ENCODE results near the gene CSH2. TPM values are rescaled to one million over a fixed set of nuclear protein-coding genes. Genes with fewer than 3 reads are reported as not detected.

Gene CSH2
- total RNA-seq, 6 experiments from 2014 or later = not detected

DNA sequence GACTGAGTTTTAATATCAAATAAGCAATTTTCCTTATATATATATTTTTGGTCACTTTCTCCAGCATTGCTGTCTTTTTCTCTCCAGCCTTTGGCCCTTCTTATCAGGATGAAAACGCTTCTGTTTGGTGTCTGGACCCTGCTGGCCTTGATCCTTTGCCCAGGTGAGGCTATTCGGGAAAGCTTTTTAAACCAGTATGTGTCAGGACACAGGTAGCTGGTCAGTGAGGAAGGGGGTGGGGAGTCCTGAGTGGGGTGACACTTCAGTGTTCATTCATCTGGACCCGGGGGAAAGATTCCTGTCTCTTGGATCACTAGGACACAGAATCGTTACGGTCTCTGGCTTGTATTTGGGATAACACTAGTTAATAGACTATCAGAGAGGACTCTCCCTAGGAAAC is 18.8 kb downstream of the CSH2 start:
- H3K4me3 Mint-ChIP-seq = no peak overlapping the region
- no peaks in the 10 kb centered on the region for H3K36me3 Mint-ChIP-seq (ENCODE audit: low read depth)
- no peaks in the 10 kb centered on the region for H3K4me1 Mint-ChIP-seq (ENCODE audit: low read depth)
- TF ChIP-seq, protein P1, sequence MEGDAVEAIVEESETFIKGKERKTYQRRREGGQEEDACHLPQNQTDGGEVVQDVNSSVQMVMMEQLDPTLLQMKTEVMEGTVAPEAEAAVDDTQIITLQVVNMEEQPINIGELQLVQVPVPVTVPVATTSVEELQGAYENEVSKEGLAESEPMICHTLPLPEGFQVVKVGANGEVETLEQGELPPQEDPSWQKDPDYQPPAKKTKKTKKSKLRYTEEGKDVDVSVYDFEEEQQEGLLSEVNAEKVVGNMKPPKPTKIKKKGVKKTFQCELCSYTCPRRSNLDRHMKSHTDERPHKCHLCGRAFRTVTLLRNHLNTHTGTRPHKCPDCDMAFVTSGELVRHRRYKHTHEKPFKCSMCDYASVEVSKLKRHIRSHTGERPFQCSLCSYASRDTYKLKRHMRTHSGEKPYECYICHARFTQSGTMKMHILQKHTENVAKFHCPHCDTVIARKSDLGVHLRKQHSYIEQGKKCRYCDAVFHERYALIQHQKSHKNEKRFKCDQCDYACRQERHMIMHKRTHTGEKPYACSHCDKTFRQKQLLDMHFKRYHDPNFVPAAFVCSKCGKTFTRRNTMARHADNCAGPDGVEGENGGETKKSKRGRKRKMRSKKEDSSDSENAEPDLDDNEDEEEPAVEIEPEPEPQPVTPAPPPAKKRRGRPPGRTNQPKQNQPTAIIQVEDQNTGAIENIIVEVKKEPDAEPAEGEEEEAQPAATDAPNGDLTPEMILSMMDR (IDR thresholded peaks at IDR 0.05) = no peak
- no peaks in the 10 kb centered on the region for H3K9me3 Mint-ChIP-seq
- peaks cover 27% of the 10 kb centered on the region for H3K27me3 Mint-ChIP-seq (ENCODE audit: insufficient read depth)
- no peak for DNase-seq
- H3K27ac Mint-ChIP-seq = no peak overlapping the region

GRCh38 chr17:63853260-63853659 is 20.2 kb downstream of the CSH2 start:
- Mint-ChIP-seq H3K4me3 (no peak overlapping the region), H3K36me3 (ENCODE audit: low read depth) (peaks cover 1% of the 10 kb centered on the region; the same call in 1 of the 2 replicates), H3K27ac (no peak overlapping the region), H3K9me3 (peaks cover 5% of the 10 kb centered on the region), H3K27me3 (ENCODE audit: insufficient read depth) (peaks cover 28% of the 10 kb centered on the region), H3K4me1 (ENCODE audit: low read depth) (peaks cover 5% of the 10 kb centered on the region)
- no peak for DNase-seq
- TF ChIP-seq, protein P1 (IDR thresholded peaks at IDR 0.05) = no peak

- peaks cover 9% of the 10 kb centered on the region for H3K9me3 Mint-ChIP-seq
- peaks cover 18% of the 10 kb centered on the region for H3K27me3 Mint-ChIP-seq (ENCODE audit: insufficient read depth)
- H3K27ac Mint-ChIP-seq = no peak overlapping the region
- DNase-seq = no peak
- H3K36me3 Mint-ChIP-seq (ENCODE audit: low read depth) = peaks cover 7% of the 10 kb centered on the region; the same call in 1 of the 2 replicates
- TF ChIP-seq, protein P1 (IDR thresholded peaks at IDR 0.05) = no peak
- H3K4me3 Mint-ChIP-seq = no peak overlapping the region
- peaks cover 5% of the 10 kb centered on the region for H3K4me1 Mint-ChIP-seq (ENCODE audit: low read depth)
These were observed 23.1 kb downstream of the CSH2 start for GRCh38 chr17:63850401-63850800.

DNA sequence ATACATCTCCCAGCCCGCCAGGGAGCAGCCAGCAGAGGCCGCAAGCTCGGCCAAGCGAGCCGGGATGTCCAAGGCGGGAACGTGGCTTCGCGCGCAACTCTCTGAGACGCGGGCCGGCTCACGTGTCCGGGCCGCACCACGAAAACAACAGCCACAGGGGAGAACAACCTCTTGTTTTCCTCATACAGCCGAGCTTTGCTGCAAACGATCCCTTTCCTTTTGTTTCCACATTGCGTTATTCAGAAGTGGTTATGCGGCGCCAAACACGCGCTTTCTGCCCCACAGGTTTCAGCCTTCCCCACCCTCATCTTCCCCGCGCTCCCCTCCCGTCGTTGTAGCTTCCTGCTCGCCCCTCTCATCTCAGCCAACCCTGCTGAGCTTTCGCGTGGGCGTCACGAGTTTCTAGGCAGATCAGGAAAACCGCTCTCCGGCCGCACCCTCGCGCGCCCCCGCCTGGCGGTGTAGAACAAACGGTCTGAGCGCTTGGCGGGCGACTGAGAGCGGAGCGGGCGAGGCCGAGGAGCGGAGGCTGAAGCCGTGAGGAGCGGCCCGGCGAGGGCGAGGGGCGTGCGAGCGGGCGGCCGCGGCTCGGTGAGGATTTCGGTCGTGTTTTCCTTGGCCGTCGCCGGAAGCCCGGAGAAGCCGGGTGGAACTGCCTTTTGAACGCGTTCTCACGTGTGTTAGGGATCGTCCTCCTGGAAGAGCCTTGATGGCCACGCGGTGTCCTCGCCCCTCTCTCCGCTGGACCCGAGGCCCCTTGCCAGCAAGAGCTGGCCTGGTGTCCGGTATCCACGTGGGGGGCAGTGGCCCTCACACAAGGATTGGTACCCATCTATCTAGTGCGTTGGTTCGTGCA is 24.4 kb downstream of the CSH2 start:
- peak overlapping the region; percentile 26; the same call in 1 of the 2 replicates for H3K27ac Mint-ChIP-seq
- H3K9me3 Mint-ChIP-seq = peaks cover 9% of the 10 kb centered on the region
- peaks cover 7% of the 10 kb centered on the region; the same call in 1 of the 2 replicates for H3K36me3 Mint-ChIP-seq (ENCODE audit: low read depth)
- TF ChIP-seq, protein P1 (IDR thresholded peaks at IDR 0.05) = peak; percentile 61
- H3K27me3 Mint-ChIP-seq (ENCODE audit: insufficient read depth) = peaks cover 13% of the 10 kb centered on the region
- H3K4me3 Mint-ChIP-seq = peak overlapping the region; percentile 65
- DNase-seq = peak; percentile 50
- H3K4me1 Mint-ChIP-seq (ENCODE audit: low read depth) = peaks cover 7% of the 10 kb centered on the region

GRCh38 chr17:63847525-63848249 is 25.8 kb downstream of the CSH2 start:
- Mint-ChIP-seq H3K27me3 (ENCODE audit: insufficient read depth) (peaks cover 13% of the 10 kb centered on the region), H3K9me3 (peaks cover 9% of the 10 kb centered on the region), H3K4me1 (ENCODE audit: low read depth) (peaks cover 14% of the 10 kb centered on the region), H3K27ac (no peak overlapping the region), H3K4me3 (no peak overlapping the region), H3K36me3 (ENCODE audit: low read depth) (peaks cover 7% of the 10 kb centered on the region; the same call in 1 of the 2 replicates)
- no peak for DNase-seq
- TF ChIP-seq, protein P1 (IDR thresholded peaks at IDR 0.05) = no peak

All from HFFc6 (cell line).